ENCODE data around the gene FAXDC2.
"Not testable (repeated sequence)": the region's sequence is repeated elsewhere in the genome, so short reads cannot be mapped to it uniquely, and the experiment has no call there.

Gene FAXDC2

DNA sequence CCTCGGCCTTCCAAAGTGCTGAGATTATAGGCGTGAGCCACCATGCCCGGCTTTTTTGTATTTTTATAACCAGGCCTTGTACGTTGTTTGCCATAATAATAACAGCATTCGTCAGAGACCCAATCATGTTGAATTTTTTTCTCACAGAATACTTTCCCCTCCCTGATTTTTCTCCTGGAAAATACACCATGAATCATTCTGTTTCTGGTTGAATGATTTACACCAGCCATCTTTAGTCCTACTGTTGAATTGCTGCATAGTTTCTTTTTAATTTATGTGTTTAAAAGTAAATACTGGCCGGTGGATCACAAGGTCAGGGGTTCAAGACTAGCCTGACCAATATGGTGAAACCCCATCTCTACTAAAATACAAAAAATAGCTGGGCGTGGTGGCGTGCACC is 11.5 kb upstream of the FAXDC2 start:
- no peak for DNase-seq (ENCODE audit: low spot score)

DNA sequence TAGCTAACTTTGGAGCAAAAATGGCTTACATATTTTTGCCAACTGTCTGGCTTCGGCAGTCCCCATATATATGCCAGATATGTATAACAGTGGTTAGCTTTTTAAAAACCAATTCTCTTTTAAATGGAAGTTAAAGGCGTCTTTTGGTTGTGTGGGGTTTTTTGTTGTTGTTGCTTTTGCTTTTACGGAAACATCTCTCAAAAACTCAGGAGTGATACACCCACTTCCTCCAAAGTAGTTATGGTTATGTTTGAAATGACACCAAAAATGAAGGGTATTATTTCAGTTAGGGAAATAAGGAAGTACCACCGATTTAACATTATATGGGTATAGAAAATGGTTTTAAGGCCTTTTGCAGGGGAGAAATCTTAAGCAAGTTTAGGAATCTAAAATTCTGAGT is 10.4 kb upstream of the FAXDC2 start:
- DNase-seq (ENCODE audit: low spot score) = no peak

- no peak for DNase-seq (ENCODE audit: low spot score)
These were observed 9.7 kb upstream of the FAXDC2 start for GRCh38 chr5:154860123-154860522.

GRCh38 chr5:154858972-154859871 is 8.8 kb upstream of the FAXDC2 start:
- DNase-seq (ENCODE audit: low spot score) = no peak

- peak; percentile 99 for DNase-seq (ENCODE audit: low spot score)
These were observed 8.0 kb upstream of the FAXDC2 start, which contains the start of gene CNOT8 for GRCh38 chr5:154858297-154858971. Gene CNOT8 (plus strand): TSS chr5:154858627. CDS start chr5:154863279, 4,652 bp downstream.

DNA sequence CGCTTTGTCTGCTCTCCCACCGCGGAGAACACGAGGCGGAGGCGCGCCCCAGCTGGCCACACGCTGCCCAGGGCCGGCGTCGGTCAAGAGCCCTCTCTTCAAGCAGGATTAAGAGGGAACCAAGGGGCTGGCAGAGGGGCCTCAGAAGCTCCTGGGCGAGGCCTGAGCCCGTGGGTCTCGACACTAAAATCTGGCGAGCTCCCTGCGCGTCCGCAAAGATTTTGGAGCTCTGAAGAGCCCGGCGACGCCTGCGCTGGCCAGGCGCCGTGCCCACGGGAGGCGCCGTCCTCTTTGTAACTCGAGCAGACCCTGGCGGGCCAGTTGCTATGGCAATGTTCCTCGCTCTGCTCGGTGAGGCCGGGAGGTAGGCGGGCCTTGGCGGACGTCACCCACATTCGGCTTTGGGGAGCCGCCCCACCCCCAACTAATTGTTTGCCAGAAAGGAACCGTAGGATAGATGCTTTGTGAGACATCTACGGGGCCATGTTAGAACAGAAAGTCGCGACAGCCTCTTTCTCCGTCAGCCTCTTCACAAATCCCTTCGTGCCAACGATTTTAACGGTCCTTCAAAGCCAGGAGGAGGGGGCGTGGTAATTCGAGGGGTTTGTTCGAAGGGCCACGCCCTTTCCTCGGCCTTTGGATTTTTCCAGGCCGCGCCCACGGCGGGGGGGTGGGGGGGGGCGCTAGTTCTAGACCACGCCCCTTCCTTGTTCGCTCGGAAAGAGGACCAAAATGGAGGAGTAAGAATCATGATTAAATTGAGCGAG is 7.3 kb upstream of the FAXDC2 start:
- DNase-seq (ENCODE audit: low spot score) = peak; percentile 96

DNA sequence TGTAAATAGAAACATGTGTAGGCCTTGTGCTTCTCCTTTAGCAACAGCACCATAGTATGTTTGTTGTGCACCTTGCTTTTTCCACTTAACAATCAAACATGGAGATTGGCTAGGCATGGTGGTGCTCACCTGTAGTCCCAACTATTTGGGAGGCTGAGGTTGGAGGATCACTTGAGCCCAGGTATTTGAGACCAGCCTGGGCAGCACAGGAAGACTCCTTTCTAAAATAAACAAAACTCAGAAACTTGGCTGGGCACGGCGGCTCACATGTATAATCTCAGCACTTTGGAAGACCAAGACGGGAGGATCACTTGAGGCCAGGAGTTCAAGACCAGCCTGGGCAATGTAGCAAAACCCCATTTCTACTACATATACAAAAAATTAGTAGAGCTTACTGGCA is 948 bp upstream of the FAXDC2 start:
- no peak for DNase-seq (ENCODE audit: low spot score)

DNA sequence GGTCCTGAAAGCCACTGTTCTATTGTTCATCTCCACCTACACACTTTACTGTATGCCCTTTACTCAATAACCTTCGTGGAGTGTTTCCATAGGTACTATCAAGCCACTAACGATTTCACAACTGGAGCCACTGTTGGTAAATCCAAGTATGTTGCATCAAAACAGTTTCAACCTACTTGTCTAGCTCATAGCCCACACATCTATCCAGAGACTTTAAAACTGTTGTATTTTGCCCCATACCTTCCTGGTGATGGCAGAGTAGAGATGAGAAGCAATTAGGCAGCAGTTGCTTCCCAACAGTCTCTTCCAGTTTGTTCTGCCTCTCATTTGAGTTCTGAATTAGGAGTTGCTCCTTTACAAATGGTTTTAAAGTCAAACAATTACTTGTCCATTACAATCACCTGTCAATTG is 607 bp downstream of the FAXDC2 start:
- DNase-seq (ENCODE audit: low spot score) = no peak

DNA sequence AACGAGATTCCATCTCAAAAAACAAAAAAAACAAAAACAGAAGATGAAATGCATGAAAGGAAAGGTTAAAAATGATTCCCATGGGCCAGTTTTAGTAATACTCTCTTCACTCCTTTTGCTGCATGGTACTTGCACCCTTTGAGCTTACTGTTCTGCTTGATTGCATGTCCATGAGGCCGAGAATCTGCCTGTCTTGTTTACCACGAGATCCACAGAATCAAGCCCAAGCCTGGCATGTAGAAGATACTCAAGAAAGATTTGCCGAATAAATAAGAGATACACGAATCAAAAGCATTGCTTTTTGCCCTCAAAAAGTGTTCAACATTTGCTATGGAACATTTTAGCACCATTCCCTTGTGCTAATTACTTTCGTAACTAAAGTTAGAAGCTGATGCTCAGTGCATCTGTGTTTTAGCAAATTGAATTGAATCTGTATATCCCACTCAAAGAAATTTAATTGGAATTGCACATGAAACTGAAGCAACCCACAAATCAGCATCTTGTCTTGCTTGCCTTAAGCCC is 1.1 kb downstream of the FAXDC2 start:
- DNase-seq (ENCODE audit: low spot score) = no peak

GRCh38 chr5:154844809-154845208 is 5.6 kb downstream of the FAXDC2 start:
- no peak for DNase-seq (ENCODE audit: low spot score)

DNA sequence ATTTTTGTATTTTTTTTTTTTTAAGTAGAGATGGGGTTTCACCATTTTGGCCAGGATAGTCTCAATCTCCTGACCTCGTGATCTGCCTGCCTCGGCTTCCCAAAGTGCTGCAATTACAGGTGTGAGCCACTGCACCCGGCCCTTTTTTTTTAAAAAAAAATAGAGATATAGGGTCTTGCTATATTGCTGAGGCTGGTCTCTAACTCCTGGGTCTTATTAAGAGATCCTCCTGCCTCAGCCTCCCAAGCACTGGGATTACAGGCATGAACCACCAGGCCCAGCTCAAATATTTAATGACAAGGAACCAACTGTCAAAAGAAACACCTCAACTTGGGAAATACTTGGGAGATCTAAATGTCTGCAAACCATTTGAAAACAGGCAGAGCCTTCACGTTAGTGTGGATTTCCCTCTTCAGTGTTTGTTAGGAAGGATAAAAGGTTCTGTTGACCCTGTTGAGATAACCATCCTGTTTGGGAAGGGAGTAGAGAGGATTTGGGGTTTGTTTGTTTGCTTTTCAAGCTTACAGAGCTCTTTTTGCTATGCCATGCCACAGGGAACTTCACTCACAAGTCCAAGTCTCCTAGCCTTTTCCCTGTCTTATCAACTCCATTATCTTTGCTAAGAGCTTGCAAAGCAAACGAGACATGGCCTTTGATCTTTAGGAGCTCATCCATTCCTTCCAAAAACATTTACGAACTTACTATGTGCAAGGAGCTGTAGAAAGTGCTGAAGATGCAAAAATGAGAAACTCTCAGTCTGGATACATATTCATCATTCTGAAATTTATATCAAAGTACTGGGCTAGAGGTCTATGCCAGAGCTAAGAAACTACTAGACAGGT is 7.5 kb downstream of the FAXDC2 start:
- DNase-seq (ENCODE audit: low spot score) = no peak

DNA sequence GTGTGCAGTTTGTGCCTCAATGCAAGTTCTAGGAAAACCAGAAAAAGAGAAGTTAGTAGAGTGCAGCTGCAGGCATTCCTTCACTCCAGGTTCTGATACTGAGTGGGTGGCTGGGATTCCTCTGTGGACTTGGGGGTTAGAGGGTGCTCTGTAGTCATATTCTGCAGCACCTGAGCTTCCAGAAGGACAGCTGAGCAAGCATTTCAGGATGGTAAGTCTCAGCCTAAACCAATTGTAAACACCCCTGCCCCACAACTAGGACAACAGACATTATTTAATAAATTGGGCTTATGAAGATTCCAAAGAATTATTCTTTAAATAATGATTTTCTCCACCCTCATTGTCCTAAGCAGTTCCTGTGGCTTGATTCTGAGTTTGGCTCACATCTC is 9.1 kb downstream of the FAXDC2 start:
- DNase-seq (ENCODE audit: low spot score) = no peak

DNA sequence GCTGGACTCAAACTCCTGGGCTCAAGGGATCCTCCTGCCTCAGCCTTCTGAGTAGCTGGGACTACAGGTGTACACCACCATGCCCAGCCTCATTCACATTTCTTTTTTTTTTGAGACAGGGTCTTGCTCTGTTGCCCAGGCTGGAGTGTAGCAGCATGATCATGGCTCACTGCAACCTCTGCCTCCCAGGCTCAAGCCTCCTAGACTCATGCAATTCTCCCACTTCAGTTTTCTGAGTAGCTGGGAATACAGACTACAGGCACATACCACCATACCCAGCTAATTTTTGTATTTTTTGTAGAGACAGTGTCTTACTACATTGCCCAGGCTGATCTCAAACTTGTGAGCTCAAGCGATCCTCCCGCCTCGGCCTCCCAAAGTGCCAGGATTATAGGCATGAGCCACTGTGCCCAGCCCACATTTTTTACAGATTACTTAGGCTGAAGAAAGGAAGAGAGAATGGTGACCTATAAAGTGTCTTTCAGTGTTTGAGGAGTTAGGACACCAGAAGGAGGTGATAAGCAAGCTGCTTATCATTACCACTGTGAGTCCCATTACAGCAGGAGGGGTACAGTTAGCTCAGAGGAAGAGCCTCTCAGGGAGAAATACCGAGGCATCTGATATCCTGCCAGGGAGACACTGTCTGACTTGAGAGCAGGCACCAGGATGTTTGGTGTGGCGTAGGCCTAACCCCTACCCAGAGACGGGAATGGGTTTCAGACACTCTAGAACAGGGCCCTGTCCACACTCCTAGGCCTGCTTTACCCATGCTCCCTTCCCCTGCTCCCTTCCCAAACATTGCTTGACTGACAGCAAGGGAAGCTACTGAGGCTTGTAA is 9.7 kb downstream of the FAXDC2 start:
- DNase-seq (ENCODE audit: low spot score) = no peak

DNA sequence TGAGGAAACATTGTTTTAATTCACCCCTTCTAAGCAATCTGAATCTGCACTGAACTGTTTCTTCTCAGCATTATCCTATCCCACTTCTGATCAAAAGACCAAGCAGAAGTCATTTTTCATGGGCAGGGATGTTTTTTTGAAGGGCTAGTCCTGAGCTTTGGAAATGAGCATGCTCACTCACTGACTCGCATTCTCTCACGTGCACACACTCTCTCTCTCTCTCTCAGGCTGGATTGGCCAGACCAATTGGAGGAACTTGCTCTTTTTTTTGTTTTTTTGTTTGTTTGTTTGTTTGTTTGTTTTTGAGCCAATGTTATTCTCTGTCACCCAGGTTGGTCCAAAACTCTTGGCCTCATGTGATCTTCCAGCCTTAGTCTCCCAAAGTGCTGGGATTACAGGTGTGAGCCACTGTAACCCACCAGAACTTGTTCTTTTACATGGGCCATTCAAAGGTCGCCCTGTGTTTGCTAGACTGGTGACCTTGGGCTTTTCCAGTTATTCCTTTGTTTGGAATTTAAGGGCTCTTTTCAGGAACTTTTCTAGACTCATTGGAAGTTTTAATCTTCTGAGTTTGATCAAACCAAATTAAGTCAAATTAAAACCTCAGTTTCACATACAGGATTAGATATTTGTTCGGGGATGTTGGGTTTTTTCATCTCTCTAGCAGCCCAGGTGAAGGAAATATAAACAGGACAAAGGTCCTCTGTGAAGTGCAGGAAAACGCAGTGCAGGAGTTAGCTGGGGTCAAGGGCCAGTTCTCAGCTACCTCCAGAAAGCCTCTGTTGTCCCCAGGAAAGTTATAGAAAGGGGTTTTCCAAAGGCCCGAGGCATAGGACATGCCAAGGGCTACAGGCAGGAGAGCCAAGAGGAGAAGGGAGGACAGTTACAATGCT is 13.1 kb downstream of the FAXDC2 start:
- DNase-seq (ENCODE audit: low spot score) = no peak

- DNase-seq (ENCODE audit: low spot score) = no peak
These were observed 14.2 kb downstream of the FAXDC2 start for GRCh38 chr5:154836225-154836624.

DNA sequence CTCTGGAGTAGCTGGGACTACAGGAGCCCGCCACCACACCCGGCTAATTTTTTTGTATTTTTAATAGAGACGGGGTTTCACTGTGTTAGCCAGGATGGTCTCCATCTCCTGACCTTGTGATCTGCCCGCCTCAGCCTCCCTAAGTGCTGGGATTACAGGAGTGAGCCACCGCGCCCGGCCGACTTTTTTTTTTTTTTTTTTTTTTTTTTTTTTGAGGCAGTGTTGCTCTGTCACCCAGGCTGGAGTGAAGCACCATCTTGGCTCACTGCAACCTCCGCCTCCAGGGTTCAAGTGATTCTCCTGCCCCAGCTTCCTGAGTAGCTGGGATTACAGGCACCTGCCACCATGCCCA is 14.7 kb downstream of the FAXDC2 start:
- not testable (repeated sequence) for DNase-seq (ENCODE audit: low spot score)

DNA sequence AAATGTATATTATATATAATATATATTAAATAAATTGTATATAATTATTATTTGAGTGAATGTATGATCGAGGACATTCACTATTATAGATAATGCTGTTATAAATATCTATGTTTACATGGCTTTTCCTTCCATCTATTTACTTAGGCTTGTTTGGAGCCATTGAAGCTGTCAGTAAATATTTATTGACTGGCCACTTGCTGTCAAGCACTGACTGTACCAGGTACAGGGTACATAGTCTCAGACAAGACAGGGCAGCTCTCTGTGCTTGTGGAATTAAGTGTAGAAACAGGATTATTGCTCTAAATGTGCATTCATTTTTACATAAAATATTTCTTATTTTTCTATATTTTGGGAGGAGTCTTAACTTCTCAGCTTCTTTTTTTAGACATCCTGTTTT is 16.4 kb downstream of the FAXDC2 start:
- DNase-seq (ENCODE audit: low spot score) = no peak

DNA sequence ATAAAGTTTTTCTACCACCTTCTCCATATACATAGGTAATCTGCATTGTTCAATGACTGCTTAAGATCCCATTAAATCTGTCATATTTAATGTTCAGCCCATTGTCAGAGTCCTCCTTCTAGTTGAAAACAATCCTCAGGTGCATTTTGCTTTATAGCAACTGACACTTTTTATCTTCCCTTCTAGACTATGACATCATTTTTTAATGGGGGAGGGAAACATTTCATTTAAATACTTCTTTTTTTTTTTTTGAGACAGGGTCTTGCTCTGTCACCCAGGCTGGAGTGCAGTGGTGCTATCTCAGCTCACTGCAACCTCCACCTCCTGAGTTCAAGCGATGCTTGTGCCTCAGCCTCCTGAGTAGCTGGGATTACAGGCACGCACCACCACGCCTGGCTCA is 17.6 kb downstream of the FAXDC2 start:
- DNase-seq (ENCODE audit: low spot score) = not testable (repeated sequence)

- DNase-seq (ENCODE audit: low spot score) = no peak
These were observed 19.0 kb downstream of the FAXDC2 start for GRCh38 chr5:154831451-154831850.

DNA sequence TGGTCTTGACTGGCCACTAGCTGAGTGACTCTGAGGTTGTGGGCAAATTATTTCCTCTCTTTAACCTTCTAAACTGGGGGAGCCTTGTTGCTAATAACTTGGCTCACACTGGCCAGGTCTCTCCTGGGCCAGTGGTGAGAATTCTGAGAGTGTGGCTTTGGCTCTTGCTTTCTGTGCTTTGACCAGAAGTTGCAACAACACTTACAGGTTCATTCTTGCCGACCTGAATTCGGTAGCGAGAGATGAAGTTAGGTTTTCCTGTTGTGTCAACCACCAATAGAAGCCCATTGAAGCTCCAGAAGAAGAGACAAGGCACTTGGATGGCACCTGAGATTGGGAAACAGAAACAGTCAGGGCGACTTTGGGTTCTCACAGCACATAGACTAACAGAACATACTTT is 19.8 kb downstream of the FAXDC2 start:
- DNase-seq (ENCODE audit: low spot score) = no peak

All from ecto neural progenitor cell (in vitro differentiated cells).